Astrocyte of the hippocampus (primary cell): Measurements from ENCODE around the gene GFOD2.

Source experiments
- DNase-seq: peaks from one replicate; pipeline ENCODE4 v3.0.0; 2011; ENCODE audit warnings: low read depth, low spot score

The GFOD2 gene

GRCh38 chr16:67733734-67734470, 14.8 kb upstream of the GFOD2 start:
- DNase-seq = no peak

DNA sequence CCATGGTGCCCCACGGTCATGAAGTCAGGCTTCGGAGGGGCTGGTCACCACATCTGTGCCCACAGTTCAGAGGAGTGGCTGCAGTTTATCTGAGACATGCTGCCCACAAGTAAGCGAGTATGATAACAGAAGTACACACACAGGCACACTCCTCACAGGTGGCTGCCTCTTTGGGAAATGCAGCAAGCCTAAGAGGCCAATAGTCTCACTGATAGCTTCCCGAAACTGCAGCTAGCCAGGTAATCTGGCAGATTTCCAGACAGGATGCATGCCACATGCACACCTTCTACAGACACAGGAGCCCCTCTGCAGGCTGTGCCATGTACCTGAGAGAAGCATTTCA, 12.6 kb upstream of the GFOD2 start:
- DNase-seq = no peak

DNA sequence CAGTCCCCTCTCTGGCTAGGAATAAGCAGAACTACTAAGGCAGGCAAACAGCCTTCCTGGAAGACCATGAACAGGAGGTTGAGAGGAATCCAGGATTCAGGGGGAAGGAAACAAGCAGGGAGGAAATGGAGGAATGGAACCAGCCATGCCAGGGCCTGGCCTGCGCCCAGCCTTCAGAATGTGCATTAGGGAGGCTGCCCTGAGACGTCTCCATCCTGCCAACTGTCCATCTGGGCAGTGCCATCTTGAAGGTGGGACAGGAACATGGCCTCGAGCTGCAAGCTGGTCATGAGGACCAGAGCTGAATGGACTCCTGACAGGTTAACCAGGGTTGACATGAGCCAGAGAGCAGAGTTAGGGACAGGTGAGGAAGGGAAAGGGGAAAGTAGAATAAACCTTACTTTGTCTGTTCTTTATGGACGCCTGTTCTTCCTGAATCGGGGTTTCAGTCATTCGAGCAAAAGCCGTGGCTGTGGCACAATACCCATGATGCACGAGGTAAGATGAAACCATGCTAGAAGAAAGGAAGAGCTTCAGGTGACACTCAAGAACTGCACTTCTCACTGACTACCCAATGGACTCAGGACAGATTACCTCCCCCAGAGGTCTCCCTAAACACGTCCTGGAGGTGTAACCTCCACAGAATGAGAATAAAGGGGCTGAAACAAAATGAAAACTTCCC, 12.1 kb upstream of the GFOD2 start:
- DNase-seq = no peak

DNA sequence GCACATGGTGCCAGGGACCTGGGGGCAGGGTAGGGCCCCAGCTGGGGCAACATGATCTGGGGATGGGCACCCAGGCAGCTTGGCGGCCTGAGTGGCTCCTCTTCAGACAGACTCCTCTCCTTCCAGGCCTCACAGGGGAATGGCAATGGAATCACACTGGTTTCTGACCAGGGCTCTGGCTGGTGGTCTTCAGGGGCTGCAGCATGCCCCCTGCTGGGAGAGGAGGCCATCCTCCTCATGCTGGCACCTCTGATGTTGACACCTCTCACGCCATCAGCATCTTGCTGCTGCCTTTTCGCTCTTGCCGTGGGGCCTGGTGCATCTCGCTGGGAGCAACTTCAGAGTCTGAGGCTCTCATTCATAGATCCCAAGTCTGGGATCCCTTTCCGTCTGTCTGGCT, 11.2 kb upstream of the GFOD2 start:
- DNase-seq = no peak

DNA sequence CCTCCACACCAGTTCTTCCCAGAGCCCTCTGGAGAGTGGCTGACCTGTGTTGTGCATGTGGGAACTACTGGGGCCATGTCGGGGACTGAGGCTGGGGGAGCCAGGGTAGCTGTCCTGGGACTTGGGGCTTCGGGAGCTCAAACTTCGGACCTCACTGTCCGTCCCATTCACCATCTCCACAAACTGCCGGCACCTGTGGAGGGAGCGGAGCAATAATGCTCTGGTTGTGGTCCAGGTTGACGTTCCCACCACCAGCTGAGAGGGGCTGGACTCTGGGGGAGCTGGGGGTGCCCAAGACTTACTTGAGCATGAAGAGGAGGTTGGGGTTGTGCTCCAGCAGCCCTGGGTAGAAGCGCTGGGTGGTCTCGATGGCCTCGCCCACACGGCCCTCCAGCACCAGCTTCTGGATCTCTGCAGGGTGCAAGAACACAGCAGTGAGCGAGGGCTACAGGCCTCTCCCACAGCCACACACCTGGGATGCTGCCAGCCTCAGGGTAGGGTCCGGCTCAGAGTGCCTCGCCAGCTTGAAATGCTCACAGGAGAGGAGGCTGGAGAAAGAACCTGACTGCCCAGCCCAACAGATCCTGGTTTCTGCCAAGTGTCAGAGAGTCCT, 10.6 kb upstream of the GFOD2 start:
- no peak for DNase-seq

DNA sequence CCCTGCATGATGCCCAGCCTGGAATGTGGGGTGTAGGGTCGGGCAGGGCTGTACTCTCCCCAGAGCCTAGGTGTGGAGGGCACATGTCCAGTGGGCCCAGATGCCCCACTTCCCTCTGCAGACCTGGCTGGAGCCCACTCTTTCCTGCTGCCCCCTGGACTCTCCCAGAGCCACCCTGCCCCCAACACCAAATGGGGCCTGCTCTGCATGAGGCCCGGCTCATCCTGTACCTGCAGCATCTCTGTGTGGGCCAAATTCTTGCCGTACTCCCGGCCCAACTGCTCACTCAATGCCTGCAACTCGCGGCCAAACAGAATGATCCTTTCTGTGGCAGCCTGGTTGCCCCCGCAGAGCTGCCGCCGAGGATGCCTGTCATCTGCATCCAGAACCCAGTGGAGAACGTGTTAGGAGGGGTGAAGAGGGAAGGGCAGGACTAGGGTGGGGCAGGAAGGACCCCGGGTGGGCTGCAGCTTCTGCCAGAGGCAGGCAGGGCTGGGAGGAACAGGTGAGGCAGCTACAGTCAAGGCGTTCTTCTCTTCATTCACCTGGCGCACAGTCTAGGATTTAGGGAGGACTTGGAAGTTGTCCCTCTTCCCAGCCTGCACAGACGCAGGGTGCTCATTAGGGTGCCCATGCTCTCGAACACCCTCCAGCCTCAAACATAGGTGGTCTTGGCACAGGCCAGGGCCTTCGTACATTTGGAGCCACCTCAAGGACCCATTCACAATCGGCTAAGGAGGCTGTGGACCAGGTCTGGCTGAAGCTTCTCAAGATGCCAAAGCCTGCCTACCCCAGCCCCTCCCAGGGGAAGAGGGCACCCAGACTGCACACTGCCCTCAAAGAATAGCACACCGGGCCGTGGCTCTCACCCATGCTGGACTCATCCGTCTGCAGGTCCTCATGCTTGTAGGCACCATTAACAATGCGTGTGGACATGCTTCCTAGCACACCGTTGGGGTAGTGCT, 8.7 kb upstream of the GFOD2 start:
- no peak for DNase-seq

DNA sequence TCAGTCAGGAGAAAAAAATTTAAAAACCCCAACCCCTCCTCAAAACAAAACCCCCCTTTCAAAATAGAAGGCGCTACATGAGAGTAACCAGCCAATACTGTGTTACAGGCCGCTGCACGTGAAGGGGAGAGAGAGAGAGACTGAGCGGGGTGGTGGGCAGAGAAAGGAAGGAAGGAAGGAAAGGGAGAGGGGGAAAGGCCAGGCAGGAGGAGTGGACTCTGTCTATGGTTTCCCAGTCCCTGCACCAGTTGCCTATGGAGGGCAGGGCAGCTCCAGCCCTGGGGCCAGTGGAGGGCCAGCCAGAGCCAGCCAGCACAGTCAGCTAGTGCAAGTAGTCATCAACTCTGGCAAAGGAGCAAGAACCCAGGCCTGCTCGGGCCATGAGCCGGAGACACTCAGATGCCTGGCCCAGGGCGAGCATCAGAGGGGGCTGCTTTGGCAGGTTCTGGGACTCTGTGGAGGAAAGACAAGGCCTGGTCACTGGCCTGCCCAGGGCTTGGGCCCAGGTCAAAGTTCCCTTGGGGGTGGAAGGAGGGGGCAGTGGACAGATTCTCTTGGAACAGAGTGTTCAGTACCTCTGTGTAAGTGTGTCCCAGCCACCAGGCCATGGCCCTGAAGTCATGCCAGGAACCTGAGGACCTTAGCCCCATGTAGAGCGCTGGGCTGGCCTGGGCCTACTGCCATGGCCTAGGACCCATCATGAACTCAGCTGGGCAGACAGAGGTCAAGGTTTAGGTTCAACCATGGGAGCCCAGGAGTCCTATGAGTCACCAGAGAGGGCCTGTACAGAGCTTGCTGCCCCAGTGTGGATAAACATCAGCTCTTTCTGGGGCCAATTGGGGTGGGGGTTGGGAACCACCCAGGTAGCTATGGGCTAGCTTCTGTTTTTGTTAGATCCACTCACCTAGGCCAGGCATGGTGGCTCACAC, 7.3 kb upstream of the GFOD2 start:
- peak; percentile 19 for DNase-seq

GRCh38 chr16:67723911-67724305, 4.8 kb upstream of the GFOD2 start:
- DNase-seq = no peak

DNA sequence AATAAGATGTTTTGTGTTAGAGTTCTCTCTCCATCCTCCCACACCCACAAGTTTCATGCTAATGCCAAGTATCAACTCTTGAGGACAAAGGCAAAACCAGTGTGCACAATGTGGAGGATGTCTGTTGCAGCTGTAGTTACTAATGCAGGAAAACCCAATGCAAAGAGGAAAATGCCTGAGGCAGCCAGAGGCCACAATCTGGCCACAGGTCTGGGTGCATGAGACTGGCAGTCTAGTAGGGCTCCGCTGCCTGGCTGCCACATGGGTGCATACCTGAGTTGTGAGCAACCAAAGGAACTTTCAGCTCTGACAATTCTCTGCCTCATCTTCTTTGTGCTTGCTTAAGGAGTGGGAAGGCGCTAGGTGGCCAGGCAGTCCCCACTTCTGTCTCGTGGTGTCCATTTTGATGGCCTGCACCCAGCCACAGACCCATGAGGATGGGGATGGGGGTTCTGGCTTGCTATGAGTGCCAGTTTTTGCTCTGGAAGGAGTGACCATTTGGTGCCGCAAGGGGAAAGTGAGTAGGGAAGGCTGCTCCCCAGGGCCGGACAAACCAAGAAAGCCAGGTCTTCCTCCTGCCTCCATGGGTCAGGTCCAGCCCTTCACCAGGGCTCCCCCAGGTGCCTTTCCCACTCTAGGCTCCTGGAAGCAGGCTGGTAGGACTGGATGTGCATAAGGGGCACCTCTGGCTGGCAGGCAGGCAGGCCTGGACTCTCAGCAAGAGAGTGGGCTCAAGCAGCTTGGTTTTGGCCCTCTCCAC, 4.2 kb upstream of the GFOD2 start:
- peak; percentile 91 for DNase-seq

DNA sequence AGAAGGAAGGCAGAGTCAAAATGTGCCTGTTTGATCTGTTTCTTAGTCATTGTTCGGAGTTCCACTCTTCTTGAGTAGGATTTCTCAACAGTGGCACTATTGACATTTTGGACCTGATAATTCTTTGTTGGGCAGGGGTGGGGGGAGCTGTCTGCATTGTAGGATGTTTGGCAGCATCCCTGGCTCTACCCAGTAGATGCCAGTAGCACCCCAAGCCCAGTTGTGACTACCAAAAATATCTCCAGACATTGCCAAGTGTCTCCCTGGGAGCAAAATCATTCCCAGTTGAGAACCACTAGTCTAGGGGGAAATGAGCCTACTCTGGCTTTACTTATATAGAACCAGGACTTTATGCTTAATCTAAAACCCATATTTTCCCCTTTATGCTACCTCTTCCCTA, 1.1 kb upstream of the GFOD2 start:
- DNase-seq = no peak

- peak; percentile 73 for DNase-seq
Measured at GRCh38 chr16:67719778-67720144, 645 bp upstream of the GFOD2 start.

DNA sequence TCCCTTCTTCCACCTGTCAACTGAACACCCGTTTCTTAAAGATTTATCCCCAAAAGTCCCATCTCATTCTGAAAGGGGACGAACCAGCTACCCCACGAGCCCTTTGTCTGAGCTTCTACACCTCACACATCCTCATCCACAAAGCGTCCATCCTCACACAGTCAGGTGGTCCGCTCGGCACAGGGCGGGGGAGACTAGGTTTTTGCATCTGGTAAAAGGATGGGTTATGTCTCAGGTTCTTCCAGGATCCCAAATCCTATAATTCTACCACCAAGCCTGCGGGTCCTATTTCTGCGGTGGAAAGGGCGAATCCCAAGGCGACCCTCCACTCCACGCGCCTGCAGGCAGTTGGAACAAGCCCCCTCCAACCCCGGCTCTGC, 458 bp downstream of the GFOD2 start:
- no peak for DNase-seq

DNA sequence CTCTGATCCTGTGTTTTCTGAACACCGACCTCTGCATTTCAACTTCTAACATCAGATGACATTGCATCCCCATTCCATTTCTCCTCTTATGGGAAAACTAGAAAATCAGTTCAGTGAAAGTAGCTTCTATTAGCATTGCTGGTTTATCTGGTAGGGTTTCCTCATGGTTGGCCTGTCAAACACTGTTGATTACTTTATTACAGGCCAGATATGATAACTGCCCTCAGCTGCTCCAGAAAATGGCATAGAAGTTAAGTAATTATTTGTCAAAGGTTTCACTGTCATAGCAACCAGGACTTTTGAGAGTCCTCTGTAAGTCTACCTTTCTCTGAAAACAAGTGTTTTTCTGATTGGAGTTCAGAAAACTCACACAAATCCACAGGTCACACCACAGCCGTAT, 3.0 kb downstream of the GFOD2 start:
- no peak for DNase-seq

GRCh38 chr16:67714522-67714921, 4.6 kb downstream of the GFOD2 start:
- DNase-seq = no peak

- DNase-seq = no peak
Measured at GRCh38 chr16:67713647-67714273, 5.4 kb downstream of the GFOD2 start.

GRCh38 chr16:67710607-67711006, 8.5 kb downstream of the GFOD2 start:
- no peak for DNase-seq

DNA sequence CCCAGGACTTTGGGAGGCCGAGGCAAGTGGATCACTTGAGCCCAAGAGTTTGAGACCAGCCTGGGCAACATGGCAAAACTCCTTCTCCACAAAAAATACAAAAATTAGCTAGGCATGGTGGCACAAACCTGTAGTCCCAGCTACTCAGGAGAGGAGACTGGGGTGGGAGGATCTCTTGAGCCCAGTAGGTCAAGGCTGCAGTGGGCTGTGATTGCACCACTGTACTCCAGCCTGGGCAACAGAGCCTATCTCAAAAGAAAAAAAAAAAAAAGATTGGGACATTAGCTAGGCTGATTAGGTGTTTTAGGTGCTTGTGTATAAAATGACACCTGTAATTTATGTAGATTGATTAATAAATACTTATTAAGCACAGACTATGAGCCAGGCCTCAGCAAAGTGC, 10.1 kb downstream of the GFOD2 start:
- DNase-seq = no peak

DNA sequence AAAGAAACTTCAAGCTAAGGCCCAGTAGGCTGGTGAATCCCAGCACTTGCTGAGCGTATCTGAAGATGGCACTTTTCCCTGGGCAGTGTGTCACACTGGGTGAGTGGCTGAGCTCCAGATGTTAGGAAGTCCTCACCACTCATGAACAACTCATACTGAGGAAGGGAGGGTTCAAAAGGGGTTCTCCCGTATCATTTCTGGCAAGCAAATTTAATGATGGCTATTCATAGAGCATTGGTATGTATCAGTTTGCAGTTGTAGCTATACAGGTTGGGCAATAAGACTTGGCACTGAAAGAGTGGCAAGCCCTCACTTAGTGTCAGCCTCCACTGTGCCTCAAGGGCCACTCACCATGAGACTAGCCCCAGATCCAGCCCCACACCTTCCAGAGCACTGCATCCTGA, 10.7 kb downstream of the GFOD2 start:
- no peak for DNase-seq

GRCh38 chr16:67707790-67708189, 11.3 kb downstream of the GFOD2 start:
- DNase-seq = no peak

GRCh38 chr16:67707210-67707609, 11.9 kb downstream of the GFOD2 start:
- DNase-seq = no peak
